SH-SY5Y (cell line): Measurements from ENCODE around the gene NDUFAF5.
A peak's percentile ranks its signal among the peaks of the same experiment; 100 is the strongest.

ENCODE experiments used
- GATA2 ChIP-seq: IDR thresholded peaks from 2 replicates; pipeline ENCODE4 v1.6.1; 2011; ENCODE audit warnings: mild to moderate bottlenecking, low read depth, low read length
- GATA3 ChIP-seq: IDR thresholded peaks from 2 replicates; pipeline ENCODE4 v1.6.1; 2011; ENCODE audit warnings: low read depth, mild to moderate bottlenecking, low read length, moderate library complexity

NDUFAF5 gene

GRCh38 chr20:13799040-13799439, 14.2 kb downstream of the NDUFAF5 start:
- TF ChIP-seq GATA2: no peak
- no peak for TF ChIP-seq GATA3

- TF ChIP-seq GATA2 (no peak), GATA3 (no peak)
Measured at GRCh38 chr20:13799974-13800373, 15.1 kb downstream of the NDUFAF5 start.

- TF ChIP-seq GATA2 (peak; percentile 78), GATA3 (no peak)
Measured at GRCh38 chr20:13800728-13801134, 15.9 kb downstream of the NDUFAF5 start.

GRCh38 chr20:13809373-13809772, 24.5 kb downstream of the NDUFAF5 start:
- TF ChIP-seq GATA3 (no peak), GATA2 (no peak)

GRCh38 chr20:13809855-13810254, 25.0 kb downstream of the NDUFAF5 start:
- no peak for TF ChIP-seq GATA3
- TF ChIP-seq GATA2: no peak

GRCh38 chr20:13810446-13810845, 25.6 kb downstream of the NDUFAF5 start:
- no peak for TF ChIP-seq GATA2
- no peak for TF ChIP-seq GATA3

GRCh38 chr20:13813910-13814309, 29.1 kb downstream of the NDUFAF5 start:
- TF ChIP-seq GATA3 (no peak), GATA2 (no peak)

- no peak for TF ChIP-seq GATA3
- no peak for TF ChIP-seq GATA2
Measured at GRCh38 chr20:13814672-13815071, 29.8 kb downstream of the NDUFAF5 start.

- no peak for TF ChIP-seq GATA2
- TF ChIP-seq GATA3: no peak
Measured at GRCh38 chr20:13816757-13817156, 31.9 kb downstream of the NDUFAF5 start.

- TF ChIP-seq GATA2: no peak
- no peak for TF ChIP-seq GATA3
Measured at GRCh38 chr20:13817342-13817741, 32.5 kb downstream of the NDUFAF5 start.

GRCh38 chr20:13819885-13820645, 35.2 kb downstream of the NDUFAF5 start:
- TF ChIP-seq GATA3: no peak

- TF ChIP-seq GATA3: no peak
- TF ChIP-seq GATA2: no peak
Measured at GRCh38 chr20:13821876-13822275, 37.0 kb downstream of the NDUFAF5 start.

- no peak for TF ChIP-seq GATA2
- no peak for TF ChIP-seq GATA3
Measured at GRCh38 chr20:13822459-13822858, 37.6 kb downstream of the NDUFAF5 start.

GRCh38 chr20:13824459-13824858, 39.6 kb downstream of the NDUFAF5 start:
- TF ChIP-seq GATA3 (no peak), GATA2 (no peak)

- TF ChIP-seq GATA2 (no peak), GATA3 (no peak)
Measured at GRCh38 chr20:13825465-13825864, 40.6 kb downstream of the NDUFAF5 start.

GRCh38 chr20:13831476-13831875, 46.6 kb downstream of the NDUFAF5 start:
- TF ChIP-seq GATA2 (no peak), GATA3 (no peak)

- TF ChIP-seq GATA3 (no peak), GATA2 (no peak)
Measured at GRCh38 chr20:13838664-13839063, 53.8 kb downstream of the NDUFAF5 start.
